Measurements from ENCODE around the gene TCIRG1.

DNA sequence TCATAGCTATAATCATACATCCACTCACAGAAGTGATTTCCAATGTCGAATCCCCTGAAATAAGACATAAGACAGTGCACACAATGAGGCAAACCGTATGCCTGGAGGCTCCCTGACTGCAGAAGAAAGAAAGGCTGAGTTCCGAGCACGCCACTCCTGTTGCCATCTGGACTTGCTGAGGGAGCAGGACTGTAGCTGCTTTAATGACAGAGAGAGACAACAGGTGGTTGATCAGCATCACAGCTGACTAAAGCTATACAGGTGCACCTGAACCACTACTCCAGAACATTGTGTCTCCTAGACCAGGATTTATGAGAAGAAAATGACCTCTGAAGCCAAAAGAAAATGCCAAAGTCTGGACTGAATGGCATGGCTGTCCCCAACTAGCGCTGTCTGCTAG lies 27.0 kb downstream of the TCIRG1 start:
- no peak for TF ChIP-seq CTCF (IDR thresholded peaks at IDR 0.05)
- no peak for TF ChIP-seq POLR2A (IDR thresholded peaks at IDR 0.05; ENCODE audit: low read depth)
- no peak for TF ChIP-seq POLR2AphosphoS5 (IDR thresholded peaks at IDR 0.05)
